ENCODE data around the gene SNED1. TPM values are rescaled to one million over a fixed set of nuclear protein-coding genes. Genes with fewer than 3 reads are reported as not detected.

Gene SNED1
- total RNA-seq, 1 experiment from 2014 or later, result 3.2 TPM

GRCh38 chr2:241131531-241131930, 133.1 kb downstream of the SNED1 start:
- Mint-ChIP-seq H3K36me3 (peaks cover 26% of the 10 kb centered on the region), H3K9me3 (peaks cover 3% of the 10 kb centered on the region; the same call in 1 of the 2 replicates), H3K4me1 (no peaks in the 10 kb centered on the region), H3K27me3 (ENCODE audit: low read depth) (no peaks in the 10 kb centered on the region), H3K27ac (no peak overlapping the region), H3K4me3 (no peak overlapping the region)
- TF ChIP-seq GABPB1 (CRISPR knock-in tag; IDR thresholded peaks at IDR 0.05) (no peak), ZNF317 (CRISPR knock-in tag; IDR thresholded peaks at IDR 0.05; ENCODE audit: borderline replicate concordance, low read depth) (no peak), SMAD3 (CRISPR knock-in tag; IDR thresholded peaks at IDR 0.05; ENCODE audit: borderline replicate concordance) (no peak), SOX15 (CRISPR knock-in tag; IDR thresholded peaks at IDR 0.05) (no peak), EMX1 (CRISPR knock-in tag; IDR thresholded peaks at IDR 0.05) (no peak), ESRRA (CRISPR knock-in tag; IDR thresholded peaks at IDR 0.05; ENCODE audit: borderline replicate concordance) (no peak), OVOL2 (CRISPR knock-in tag; IDR thresholded peaks at IDR 0.05; ENCODE audit: borderline replicate concordance) (no peak), HMGXB4 (CRISPR knock-in tag; IDR thresholded peaks at IDR 0.05) (no peak), RORB (CRISPR knock-in tag; IDR thresholded peaks at IDR 0.05) (no peak), AFF4 (CRISPR knock-in tag; IDR thresholded peaks at IDR 0.05; ENCODE audit: borderline replicate concordance) (no peak)
- CTCF ChIA-PET, result no interaction called here
- no peak for DNase-seq (ENCODE audit: low spot score)
- POLR2A ChIA-PET, result no interaction called here
- no peak for ATAC-seq

GRCh38 chr2:241132538-241133435, 134.4 kb downstream of the SNED1 start:
- no peak for TF ChIP-seq ZNF425 (CRISPR knock-in tag; conservative IDR thresholded peaks at IDR 0.05)
- TF ChIP-seq ZNF219 (CRISPR knock-in tag; IDR thresholded peaks at IDR 0.05; ENCODE audit: borderline replicate concordance), result no peak
- no peak for TF ChIP-seq ZNF396 (CRISPR knock-in tag; IDR thresholded peaks at IDR 0.05; ENCODE audit: borderline replicate concordance)
- no peak for TF ChIP-seq PRRX2 (CRISPR knock-in tag; IDR thresholded peaks at IDR 0.05)
- TF ChIP-seq ELF4 (CRISPR knock-in tag; IDR thresholded peaks at IDR 0.05; ENCODE audit: low read depth), result no peak
- no peak for TF ChIP-seq OVOL2 (CRISPR knock-in tag; IDR thresholded peaks at IDR 0.05; ENCODE audit: borderline replicate concordance)
- no peak for TF ChIP-seq ZNF232 (CRISPR knock-in tag; IDR thresholded peaks at IDR 0.05)
- TF ChIP-seq ZMAT4 (CRISPR knock-in tag; IDR thresholded peaks at IDR 0.05), result no peak
- no peak for TF ChIP-seq RORB (CRISPR knock-in tag; IDR thresholded peaks at IDR 0.05)
- TF ChIP-seq GTF2I (CRISPR knock-in tag; conservative IDR thresholded peaks at IDR 0.05), result no peak
- TF ChIP-seq TCF7 (CRISPR knock-in tag; IDR thresholded peaks at IDR 0.05; ENCODE audit: low read depth), result no peak
- no peak for TF ChIP-seq NR1H2 (CRISPR knock-in tag; IDR thresholded peaks at IDR 0.05)
- no peak for TF ChIP-seq ATF3 (CRISPR knock-in tag; conservative IDR thresholded peaks at IDR 0.05)
- TF ChIP-seq MLX (CRISPR knock-in tag; IDR thresholded peaks at IDR 0.05), result no peak
- TF ChIP-seq RELA (CRISPR knock-in tag; IDR thresholded peaks at IDR 0.05; ENCODE audit: borderline replicate concordance), result no peak
- TF ChIP-seq KAT7 (CRISPR knock-in tag; IDR thresholded peaks at IDR 0.05; ENCODE audit: borderline replicate concordance), result no peak
- TF ChIP-seq TP53 (CRISPR knock-in tag; IDR thresholded peaks at IDR 0.05), result no peak
- no peak for TF ChIP-seq ZNF416 (CRISPR knock-in tag; IDR thresholded peaks at IDR 0.05)
- Mint-ChIP-seq H3K4me3 (no peak overlapping the region), H3K36me3 (peaks cover 27% of the 10 kb centered on the region), H3K9me3 (peaks cover 3% of the 10 kb centered on the region; the same call in 1 of the 2 replicates), H3K27me3 (ENCODE audit: low read depth) (no peaks in the 10 kb centered on the region), H3K4me1 (no peaks in the 10 kb centered on the region), H3K27ac (no peak overlapping the region)
- ChIA-PET POLR2A (no interaction called here), CTCF (interaction anchor here (0.8 kb wide), 1 partner anchor 35 kb away, joined by 3 read pairs; no protein-coding TSS in a partner anchor)
- DNase-seq (ENCODE audit: low spot score) (no peak), ATAC-seq (no peak)
